Posterior cingulate gyrus (tissue), 11 donors: Measurements from ENCODE around the gene UFD1.
A peak's percentile ranks its signal among the peaks of the same experiment; 100 is the strongest.

Experiments used
- DNase-seq, 10 donors: peaks; one replicate each; pipeline versions ENCODE4 v3.0.0 to v3.0.0-alpha.2; 2020 to 2021; ENCODE audit warnings: mixed read lengths in 3 of 10
- intact Hi-C: fragments of 100-400 bp; cut with DNase I; formaldehyde crosslinking; loops from one replicate; pipeline ENCODE4 v1.15.1; 2023

UFD1 gene

DNA sequence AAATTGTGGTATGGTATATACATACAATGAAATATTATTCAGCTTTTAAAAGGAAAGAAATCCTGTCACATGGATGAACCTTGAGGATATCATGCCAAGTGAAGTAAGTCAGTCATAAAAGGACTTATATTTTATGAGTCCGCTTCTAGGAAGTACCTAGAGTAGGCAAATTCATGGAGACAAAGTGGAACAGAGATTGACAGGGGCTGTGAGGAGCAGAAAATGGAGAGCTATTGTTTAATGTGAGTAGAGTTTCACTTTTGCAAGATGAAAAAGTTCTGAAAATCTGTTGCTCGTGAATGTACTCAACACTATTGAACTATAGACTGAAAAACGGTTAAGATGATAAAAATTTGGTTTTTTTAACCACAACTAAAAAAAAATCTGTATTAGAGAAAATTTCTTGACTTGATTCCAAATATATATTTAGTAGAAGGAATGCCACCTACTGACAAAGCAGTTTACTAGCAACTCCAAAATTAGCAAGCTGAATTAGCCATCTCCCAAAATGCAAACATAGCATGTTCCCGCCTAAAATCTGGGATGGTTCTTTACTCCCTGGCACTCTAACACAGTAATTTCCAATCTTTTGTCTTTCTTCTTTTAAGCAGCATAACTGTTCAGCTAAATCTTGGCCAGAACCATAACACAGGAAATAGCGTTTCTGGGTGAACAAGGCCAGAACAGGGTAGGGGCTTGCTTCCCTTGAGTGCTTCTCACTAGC lies 1.5 kb downstream of the UFD1 start:
- intact Hi-C loops: loop anchor here (5.0 to 10.0 kb wide), 3 partner anchors 45 to 523 kb away; partner anchors contain the start of genes HIRA and MRPL40
- DNase-seq: no peak

GRCh38 chr22:19476023-19476422 lies 3.0 kb downstream of the UFD1 start:
- intact Hi-C loops: loop anchor here (5.0 to 10.0 kb wide), 3 partner anchors 44 to 521 kb away; partner anchors contain the start of genes HIRA and MRPL40

GRCh38 chr22:19473578-19473977 lies 5.4 kb downstream of the UFD1 start:
- intact Hi-C loops: loop anchor here (10.0 kb wide), 2 partner anchors 161 to 519 kb away; no protein-coding TSS in a partner anchor
- DNase-seq: no peak

More at GRCh38 chr22:19476023-19476422, 3.0 kb downstream of the UFD1 start:
- DNase-seq: no peak

DNA sequence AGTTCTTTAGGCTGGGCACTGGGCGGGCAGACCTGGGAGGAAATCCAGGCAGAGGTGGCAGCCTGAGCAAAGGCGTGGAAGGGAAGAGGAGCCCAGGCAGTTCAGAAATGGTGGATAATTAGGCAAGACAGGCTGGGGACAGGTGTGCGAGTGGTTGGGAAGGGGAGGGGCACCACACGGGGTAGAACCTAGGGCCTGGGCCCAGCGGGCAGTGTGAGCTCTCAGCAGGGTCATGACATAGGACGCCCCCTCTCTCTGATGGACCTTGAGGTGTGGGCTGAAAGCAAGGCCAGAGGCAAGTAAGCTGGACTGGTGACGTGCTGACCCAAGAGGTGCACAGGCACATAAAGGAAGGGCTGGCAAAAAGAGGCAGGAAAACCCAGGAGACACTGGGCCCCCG lies 6.8 kb downstream of the UFD1 start:
- no peak for DNase-seq
- intact Hi-C loops: loop anchor here (10.0 kb wide), 2 partner anchors 163 to 517 kb away; no protein-coding TSS in a partner anchor

GRCh38 chr22:19471572-19471971 lies 7.4 kb downstream of the UFD1 start:
- intact Hi-C loops: loop anchor here (10.0 kb wide), 2 partner anchors 163 to 517 kb away; no protein-coding TSS in a partner anchor
- no peak for DNase-seq

- intact Hi-C loops: loop anchor here (10.0 kb wide), 2 partner anchors 165 to 515 kb away; no protein-coding TSS in a partner anchor
- no peak for DNase-seq
Observed at GRCh38 chr22:19470010-19470409, 9.0 kb downstream of the UFD1 start.

- intact Hi-C loops: no loop called here
Observed at GRCh38 chr22:19469421-19469820, 9.6 kb downstream of the UFD1 start.

GRCh38 chr22:19467912-19468311 lies 11.1 kb downstream of the UFD1 start:
- no peak for DNase-seq
- intact Hi-C loops: no loop called here

More at GRCh38 chr22:19469421-19469820, 9.6 kb downstream of the UFD1 start:
- no peak for DNase-seq

DNA sequence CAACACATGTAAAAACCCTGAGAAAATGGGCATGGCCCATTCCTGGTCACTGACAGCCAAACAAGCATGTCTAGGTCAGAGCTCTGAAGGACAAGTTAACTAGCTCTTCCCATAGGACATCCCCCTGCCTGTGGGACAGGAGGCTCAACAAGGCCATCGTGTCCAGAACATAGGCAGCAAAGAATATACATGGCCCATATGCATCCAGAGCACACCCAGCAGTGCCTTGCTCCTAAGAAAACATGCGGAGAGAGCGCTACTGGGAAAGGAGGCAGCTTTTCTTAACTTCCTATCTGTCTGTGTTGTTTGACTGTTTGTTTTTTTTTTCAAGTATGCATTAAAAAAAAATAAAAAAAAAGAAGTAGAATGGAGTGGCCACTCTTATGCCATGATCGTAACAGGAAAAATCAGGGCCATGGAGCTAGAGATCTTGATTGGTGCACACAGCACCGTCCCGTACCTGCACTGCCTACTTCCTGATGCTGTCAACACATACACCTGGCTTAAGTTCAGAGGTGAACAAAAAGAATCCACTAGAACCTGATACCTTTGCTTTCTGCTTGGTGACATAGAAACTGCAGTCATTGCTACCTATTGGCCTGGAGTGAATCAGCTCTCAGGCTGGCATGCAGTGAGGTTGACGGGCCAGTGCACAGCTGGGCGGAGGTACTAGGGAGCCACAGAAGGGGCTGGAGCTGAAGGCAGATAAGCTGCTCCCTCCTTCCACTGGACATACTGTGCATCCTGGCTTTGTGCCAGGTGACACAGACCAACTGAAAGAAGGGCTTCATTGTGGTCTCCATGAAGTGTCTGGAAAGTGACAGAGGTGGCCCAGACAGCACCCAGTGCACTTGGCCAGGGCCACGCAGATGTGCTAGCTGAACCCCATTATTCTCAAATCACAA lies 11.9 kb downstream of the UFD1 start:
- DNase-seq: peak in 1 of 10 donors; percentile 19
- intact Hi-C loops: no loop called here

DNA sequence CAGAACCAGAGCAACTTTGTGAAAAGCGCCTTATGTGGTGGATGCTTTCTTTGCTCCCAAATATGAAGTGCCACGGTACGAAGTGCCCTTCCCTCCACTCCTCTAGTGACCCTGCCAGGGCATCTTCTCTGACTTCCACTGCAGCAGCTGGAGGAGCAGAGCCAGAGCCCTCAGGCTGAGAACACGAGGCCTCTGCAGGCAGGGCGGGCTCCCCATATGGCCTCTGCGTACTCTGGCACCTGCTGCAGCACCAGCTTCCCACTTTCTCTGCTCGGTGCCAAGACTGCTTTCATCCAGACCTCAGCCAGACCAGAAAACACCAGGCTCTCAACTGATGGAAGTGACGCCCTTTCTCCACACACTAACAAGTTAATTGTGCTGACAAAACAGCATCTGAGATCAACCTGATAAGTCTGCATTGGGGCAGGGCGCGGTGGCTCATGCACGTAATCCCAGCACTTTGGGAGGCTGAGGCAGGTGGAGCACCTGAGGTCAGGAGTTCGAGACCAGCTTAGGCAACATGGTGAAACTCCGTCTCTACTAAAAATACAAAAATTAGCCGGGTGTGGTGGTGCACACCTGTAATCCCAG lies 12.8 kb downstream of the UFD1 start:
- DNase-seq: peak in 1 of 10 donors; percentile 86
- intact Hi-C loops: no loop called here

DNA sequence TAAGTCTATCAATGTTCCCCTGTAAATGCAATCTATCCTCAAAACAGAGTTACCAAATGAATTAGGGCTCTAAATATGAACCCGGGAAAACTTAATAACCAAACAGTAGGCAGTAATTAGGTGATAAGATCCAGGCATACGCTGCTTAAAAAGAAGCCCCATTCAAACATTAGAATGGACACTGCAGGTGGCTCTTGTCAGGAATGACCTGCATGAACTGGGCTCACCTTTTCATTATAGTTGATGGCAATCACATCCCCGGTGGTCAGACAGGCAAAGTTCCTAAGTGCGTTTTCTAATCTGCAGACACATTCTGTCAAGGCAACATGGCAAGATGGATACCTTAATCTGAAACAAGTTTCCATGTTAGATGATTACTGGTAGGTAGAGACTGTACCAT lies 14.0 kb downstream of the UFD1 start:
- no peak for DNase-seq
- intact Hi-C loops: no loop called here

DNA sequence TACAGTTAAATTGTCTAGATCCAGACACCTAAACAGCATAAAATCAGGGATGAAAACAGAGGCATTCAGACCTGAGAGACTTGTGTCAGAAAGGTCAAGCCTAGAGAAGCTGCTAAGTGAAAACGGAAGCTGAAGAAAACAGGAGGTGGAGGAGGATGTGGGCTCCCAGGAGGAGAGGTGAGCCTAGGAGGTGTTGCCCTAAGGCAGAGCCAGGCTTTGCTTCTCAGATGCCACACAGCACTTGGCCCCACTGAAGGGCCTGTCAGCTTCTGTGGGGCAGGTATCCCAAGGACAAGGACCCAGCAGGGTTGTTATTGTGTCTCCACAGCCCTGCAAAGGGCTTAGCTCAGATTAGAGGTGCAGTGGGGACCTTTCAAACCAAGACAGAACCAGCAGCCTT lies 14.4 kb downstream of the UFD1 start:
- DNase-seq: no peak
- intact Hi-C loops: no loop called here

DNA sequence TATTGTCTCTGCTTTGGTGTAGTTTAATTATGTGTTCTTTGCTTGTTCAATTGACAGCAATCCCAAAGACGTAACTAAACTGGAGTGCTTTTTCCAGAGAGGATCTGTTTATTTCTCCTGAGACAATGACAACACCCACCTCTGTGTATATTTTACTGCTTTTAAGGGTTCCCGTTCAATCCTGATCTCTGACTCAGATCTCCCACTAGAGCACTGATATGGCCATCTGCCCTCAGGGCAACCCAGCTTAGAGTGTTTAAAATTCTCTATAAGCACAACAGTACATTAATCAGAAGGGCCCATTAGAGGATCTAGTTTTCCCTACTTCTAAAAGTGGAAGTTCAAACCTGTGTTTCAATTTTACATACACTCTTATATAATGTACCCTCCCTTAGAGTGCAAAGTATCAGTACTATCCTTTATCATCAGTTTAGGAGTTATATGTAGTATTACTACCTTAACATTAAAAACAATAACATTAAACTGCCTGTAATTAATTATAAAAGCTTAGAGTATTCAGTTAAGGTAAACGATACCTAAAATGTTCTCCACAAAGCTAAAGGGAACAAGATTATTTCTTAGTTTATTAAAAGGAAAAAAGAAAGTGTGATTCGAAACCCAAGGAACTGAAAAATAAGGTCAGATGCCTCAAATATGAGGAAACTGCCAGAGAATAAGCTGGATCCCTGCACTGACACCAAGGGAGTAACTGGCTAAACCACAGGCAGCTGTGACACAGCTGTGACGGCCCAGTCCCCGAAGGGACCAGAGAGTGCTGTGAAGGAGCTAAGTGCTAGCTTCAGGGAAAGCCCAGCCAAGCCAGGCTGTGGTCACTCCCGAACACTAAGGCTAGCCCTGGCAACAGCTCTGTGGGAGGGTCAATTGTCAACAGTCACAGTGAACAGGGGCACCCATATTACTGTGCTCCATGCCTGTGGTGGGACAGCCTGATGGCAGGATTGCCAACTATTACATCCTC lies 15.2 kb downstream of the UFD1 start:
- intact Hi-C loops: no loop called here
- DNase-seq: no peak

- no peak for DNase-seq
- intact Hi-C loops: no loop called here
Observed at GRCh38 chr22:19463008-19463407, 16.0 kb downstream of the UFD1 start.

DNA sequence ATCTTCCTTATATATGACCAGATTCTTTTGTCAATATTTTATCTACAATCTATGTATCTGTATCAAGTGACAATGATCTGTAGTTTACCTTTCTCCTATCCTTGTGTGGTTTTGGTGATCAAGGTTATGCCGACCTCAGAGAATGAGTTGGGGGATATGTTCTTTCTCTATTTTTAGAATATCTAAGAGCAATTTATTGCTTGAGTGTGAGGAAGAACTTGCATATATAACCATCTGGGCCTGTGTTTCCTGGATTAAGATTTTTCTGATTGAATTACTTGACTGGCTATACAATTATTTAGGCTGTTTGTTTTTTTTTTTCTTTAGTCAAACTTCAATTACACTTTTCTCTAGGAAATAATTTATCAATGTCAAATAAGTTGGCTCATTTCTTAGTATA lies 17.5 kb downstream of the UFD1 start:
- no peak for DNase-seq
- intact Hi-C loops: no loop called here

GRCh38 chr22:19460036-19460435 lies 19.0 kb downstream of the UFD1 start:
- DNase-seq: no peak
- intact Hi-C loops: no loop called here

- no peak for DNase-seq
- intact Hi-C loops: no loop called here
Observed at GRCh38 chr22:19457828-19458428, 21.1 kb downstream of the UFD1 start.

DNA sequence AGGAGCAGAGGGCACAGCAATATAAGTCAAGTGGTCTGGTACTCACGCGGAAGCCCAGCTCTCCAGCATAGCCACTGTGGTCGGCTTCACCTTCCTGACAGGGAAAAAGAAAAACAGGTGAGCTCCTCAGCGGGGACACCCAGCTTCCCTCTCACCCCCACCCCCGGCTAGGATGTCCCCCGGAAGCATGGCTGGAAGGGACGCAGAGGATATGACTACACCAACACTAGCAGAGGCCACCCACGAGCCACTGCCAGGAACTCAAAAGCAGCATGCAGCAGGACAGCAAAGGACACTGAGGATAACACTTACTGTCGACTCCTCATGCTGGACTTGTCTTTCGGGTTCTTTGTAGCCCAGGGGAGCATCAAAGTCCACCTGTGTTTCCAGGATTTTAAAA lies 22.5 kb downstream of the UFD1 start:
- DNase-seq: no peak
- intact Hi-C loops: no loop called here
